HG03025 (cell line): ENCODE measurements around the gene GALK2.

Experiments
- ATAC-seq: cut with Tn5 transposase; IDR thresholded peaks from one replicate; pipeline ENCODE4 v1.9.1; 2021; ENCODE audit warnings: mild to moderate bottlenecking, moderate library complexity; ENCODE audit not compliant: unreplicated experiment, low FRiP score

Gene GALK2

GRCh38 chr15:49169880-49170597, at the start of gene GALK2:
GALK2 (plus strand) TSS chr15:49170247; CDS start chr15:49170323, 76 bp downstream.
- peak; percentile 93 for ATAC-seq

GRCh38 chr15:49120832-49121231, 49.2 kb upstream of the GALK2 start:
- no peak for ATAC-seq

- no peak for ATAC-seq
Measured at GRCh38 chr15:49121901-49122300, 48.1 kb upstream of the GALK2 start.

GRCh38 chr15:49122541-49123062, 47.4 kb upstream of the GALK2 start:
- no peak for ATAC-seq

- ATAC-seq: no peak
Measured at GRCh38 chr15:49124371-49124770, 45.7 kb upstream of the GALK2 start.

- no peak for ATAC-seq
Measured at GRCh38 chr15:49131403-49131802, 38.6 kb upstream of the GALK2 start.

GRCh38 chr15:49134683-49135341, 35.2 kb upstream of the GALK2 start:
- ATAC-seq: no peak

GRCh38 chr15:49135342-49135857, 34.6 kb upstream of the GALK2 start:
- ATAC-seq: no peak

- ATAC-seq: no peak
Measured at GRCh38 chr15:49135911-49136310, 34.1 kb upstream of the GALK2 start.

GRCh38 chr15:49137861-49138260, 32.2 kb upstream of the GALK2 start:
- no peak for ATAC-seq

- no peak for ATAC-seq
Measured at GRCh38 chr15:49145651-49146609, 24.1 kb upstream of the GALK2 start.

- ATAC-seq: no peak
Measured at GRCh38 chr15:49148298-49148697, 21.7 kb upstream of the GALK2 start.

- no peak for ATAC-seq
Measured at GRCh38 chr15:49148727-49149126, 21.3 kb upstream of the GALK2 start.

GRCh38 chr15:49151831-49152230, 18.2 kb upstream of the GALK2 start:
- no peak for ATAC-seq

GRCh38 chr15:49152552-49153312, 17.3 kb upstream of the GALK2 start:
- no peak for ATAC-seq

GRCh38 chr15:49154359-49154758, 15.7 kb upstream of the GALK2 start:
- ATAC-seq: no peak

GRCh38 chr15:49154799-49155109, 15.3 kb upstream of the GALK2 start:
- ATAC-seq: peak; percentile 31

- peak; percentile 93 for ATAC-seq
Measured at GRCh38 chr15:49155110-49155833, 14.8 kb upstream of the GALK2 start, which contains the start of gene COPS2. COPS2 (minus strand) TSS chr15:49155599; CDS start chr15:49155578, 21 bp downstream.
